Liver (tissue), 3 donors: Measurements from ENCODE around the gene CDSN.

ENCODE experiments used
- EGR1 ChIP-seq, 2 donors: IDR thresholded peaks; 2 replicates each; pipeline ENCODE4 v1.6.1; 2016 to 2018; ENCODE audit warnings: antibody characterized with exemption in 2 of 2, low read depth in 2 of 2
- GABPA ChIP-seq, 2 donors: IDR thresholded peaks in 1 of 2; conservative IDR thresholded peaks in 1 of 2; 2 replicates each; pipeline ENCODE4 v1.6.1; 2016; ENCODE audit warnings: antibody characterized with exemption in 2 of 2, mild to moderate bottlenecking in 1 of 2, moderate library complexity in 1 of 2
- HNF4A ChIP-seq, 2 donors: conservative IDR thresholded peaks; 2 replicates each; pipeline ENCODE4 v1.6.1; 2016; ENCODE audit warnings: antibody characterized with exemption in 2 of 2, mild to moderate bottlenecking in 2 of 2
- HNF4G ChIP-seq: IDR thresholded peaks from 2 replicates; pipeline ENCODE4 v1.6.1; 2016; ENCODE audit warnings: antibody characterized with exemption
- RAD21 ChIP-seq, 2 donors: IDR thresholded peaks; 2 replicates each; pipeline ENCODE4 v1.6.1; 2016; ENCODE audit warnings: antibody characterized with exemption in 2 of 2, mild to moderate bottlenecking in 2 of 2
- RXRA ChIP-seq, 2 donors: IDR thresholded peaks; 2 replicates each; pipeline ENCODE4 v1.6.1; 2017 to 2018; ENCODE audit warnings: antibody characterized with exemption in 2 of 2, mild to moderate bottlenecking in 1 of 2
- SP1 ChIP-seq: IDR thresholded peaks from 2 replicates; pipeline ENCODE4 v1.6.1; 2018; ENCODE audit warnings: antibody characterized with exemption, mild to moderate bottlenecking
- TAF1 ChIP-seq: conservative IDR thresholded peaks from 2 replicates; pipeline ENCODE4 v1.6.1; 2016; ENCODE audit warnings: antibody characterized with exemption, mild to moderate bottlenecking
- TF ChIP-seq, protein P1 (sequence below): IDR thresholded peaks from 2 replicates; pipeline ENCODE4 v1.6.1; 2016; ENCODE audit warnings: antibody characterized with exemption, mild to moderate bottlenecking
- TF ChIP-seq, protein P2 (sequence below): fragments of 150-350 bp; IDR thresholded peaks from 2 replicates; pipeline ENCODE4 v1.5.1; 2017; ENCODE audit warnings: improper control_type of control experiment, low read depth, low read length; ENCODE audit not compliant: missing input control
- TF ChIP-seq, protein P3 (sequence below): IDR thresholded peaks from 2 replicates; pipeline ENCODE4 v1.6.1; 2016; ENCODE audit warnings: antibody characterized with exemption
- TF ChIP-seq, protein P4 (sequence below): IDR thresholded peaks from 2 replicates; pipeline ENCODE4 v1.6.1; 2016; ENCODE audit warnings: antibody characterized with exemption
- donor health status: healthy.
- donor health status: healthy.

DNA sequence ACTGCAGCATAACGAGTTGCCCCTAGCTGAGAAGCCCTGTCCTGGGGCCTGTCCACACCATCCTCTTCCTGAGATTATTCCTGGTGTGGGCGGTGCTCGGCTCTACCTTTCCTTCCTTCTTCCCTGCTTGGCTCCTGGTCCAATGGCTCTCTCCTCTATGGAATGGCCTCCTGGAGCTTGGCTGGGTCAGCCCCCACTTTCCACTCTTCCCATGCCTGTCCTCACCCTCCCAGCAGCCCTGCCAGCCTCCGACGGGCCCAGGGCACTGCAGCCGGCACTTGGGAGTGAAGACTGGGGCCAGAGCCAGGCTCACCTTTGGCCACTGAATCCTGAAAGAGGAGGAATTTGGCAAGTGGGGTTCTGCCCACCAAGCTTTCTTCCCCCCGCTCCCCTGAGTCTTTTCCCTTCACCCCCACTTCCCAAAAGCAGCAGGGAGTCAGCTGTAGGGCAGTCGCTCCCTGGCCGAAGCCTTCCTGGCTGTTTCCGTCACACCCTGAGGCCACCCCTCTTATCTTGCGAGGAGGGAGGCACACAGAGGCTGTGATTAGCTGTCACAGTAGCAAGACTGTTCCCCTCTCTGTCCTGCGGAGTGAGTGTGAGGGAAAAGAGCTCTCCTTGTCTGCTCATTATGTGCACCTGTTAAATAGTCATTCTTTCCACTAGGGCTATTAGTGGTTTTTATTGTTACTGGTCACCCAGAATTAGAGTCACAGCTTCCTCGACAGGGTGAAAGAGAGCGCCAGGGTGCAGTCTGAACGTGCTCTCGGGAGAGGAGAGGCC, 6.3 kb upstream of the CDSN start:
- TF ChIP-seq, protein P1, sequence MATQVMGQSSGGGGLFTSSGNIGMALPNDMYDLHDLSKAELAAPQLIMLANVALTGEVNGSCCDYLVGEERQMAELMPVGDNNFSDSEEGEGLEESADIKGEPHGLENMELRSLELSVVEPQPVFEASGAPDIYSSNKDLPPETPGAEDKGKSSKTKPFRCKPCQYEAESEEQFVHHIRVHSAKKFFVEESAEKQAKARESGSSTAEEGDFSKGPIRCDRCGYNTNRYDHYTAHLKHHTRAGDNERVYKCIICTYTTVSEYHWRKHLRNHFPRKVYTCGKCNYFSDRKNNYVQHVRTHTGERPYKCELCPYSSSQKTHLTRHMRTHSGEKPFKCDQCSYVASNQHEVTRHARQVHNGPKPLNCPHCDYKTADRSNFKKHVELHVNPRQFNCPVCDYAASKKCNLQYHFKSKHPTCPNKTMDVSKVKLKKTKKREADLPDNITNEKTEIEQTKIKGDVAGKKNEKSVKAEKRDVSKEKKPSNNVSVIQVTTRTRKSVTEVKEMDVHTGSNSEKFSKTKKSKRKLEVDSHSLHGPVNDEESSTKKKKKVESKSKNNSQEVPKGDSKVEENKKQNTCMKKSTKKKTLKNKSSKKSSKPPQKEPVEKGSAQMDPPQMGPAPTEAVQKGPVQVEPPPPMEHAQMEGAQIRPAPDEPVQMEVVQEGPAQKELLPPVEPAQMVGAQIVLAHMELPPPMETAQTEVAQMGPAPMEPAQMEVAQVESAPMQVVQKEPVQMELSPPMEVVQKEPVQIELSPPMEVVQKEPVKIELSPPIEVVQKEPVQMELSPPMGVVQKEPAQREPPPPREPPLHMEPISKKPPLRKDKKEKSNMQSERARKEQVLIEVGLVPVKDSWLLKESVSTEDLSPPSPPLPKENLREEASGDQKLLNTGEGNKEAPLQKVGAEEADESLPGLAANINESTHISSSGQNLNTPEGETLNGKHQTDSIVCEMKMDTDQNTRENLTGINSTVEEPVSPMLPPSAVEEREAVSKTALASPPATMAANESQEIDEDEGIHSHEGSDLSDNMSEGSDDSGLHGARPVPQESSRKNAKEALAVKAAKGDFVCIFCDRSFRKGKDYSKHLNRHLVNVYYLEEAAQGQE = no peak
- TF ChIP-seq, protein P2, sequence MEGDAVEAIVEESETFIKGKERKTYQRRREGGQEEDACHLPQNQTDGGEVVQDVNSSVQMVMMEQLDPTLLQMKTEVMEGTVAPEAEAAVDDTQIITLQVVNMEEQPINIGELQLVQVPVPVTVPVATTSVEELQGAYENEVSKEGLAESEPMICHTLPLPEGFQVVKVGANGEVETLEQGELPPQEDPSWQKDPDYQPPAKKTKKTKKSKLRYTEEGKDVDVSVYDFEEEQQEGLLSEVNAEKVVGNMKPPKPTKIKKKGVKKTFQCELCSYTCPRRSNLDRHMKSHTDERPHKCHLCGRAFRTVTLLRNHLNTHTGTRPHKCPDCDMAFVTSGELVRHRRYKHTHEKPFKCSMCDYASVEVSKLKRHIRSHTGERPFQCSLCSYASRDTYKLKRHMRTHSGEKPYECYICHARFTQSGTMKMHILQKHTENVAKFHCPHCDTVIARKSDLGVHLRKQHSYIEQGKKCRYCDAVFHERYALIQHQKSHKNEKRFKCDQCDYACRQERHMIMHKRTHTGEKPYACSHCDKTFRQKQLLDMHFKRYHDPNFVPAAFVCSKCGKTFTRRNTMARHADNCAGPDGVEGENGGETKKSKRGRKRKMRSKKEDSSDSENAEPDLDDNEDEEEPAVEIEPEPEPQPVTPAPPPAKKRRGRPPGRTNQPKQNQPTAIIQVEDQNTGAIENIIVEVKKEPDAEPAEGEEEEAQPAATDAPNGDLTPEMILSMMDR = no peak
- TF ChIP-seq, protein P3, sequence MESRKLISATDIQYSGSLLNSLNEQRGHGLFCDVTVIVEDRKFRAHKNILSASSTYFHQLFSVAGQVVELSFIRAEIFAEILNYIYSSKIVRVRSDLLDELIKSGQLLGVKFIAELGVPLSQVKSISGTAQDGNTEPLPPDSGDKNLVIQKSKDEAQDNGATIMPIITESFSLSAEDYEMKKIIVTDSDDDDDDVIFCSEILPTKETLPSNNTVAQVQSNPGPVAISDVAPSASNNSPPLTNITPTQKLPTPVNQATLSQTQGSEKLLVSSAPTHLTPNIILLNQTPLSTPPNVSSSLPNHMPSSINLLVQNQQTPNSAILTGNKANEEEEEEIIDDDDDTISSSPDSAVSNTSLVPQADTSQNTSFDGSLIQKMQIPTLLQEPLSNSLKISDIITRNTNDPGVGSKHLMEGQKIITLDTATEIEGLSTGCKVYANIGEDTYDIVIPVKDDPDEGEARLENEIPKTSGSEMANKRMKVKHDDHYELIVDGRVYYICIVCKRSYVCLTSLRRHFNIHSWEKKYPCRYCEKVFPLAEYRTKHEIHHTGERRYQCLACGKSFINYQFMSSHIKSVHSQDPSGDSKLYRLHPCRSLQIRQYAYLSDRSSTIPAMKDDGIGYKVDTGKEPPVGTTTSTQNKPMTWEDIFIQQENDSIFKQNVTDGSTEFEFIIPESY = no peak
- TF ChIP-seq HNF4G = no peak
- TF ChIP-seq RAD21 (IDR thresholded peaks at IDR 0.05) = no peak
- no peak for TF ChIP-seq RXRA (IDR thresholded peaks at IDR 0.05)
- TF ChIP-seq SP1 = no peak
- no peak for TF ChIP-seq HNF4A (conservative IDR thresholded peaks at IDR 0.05)
- TF ChIP-seq, protein P4, sequence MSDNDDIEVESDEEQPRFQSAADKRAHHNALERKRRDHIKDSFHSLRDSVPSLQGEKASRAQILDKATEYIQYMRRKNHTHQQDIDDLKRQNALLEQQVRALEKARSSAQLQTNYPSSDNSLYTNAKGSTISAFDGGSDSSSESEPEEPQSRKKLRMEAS = no peak
- no peak for TF ChIP-seq EGR1 (IDR thresholded peaks at IDR 0.05; ENCODE audit: low read depth in 2 of 2)
- no peak for TF ChIP-seq GABPA (IDR thresholded peaks at IDR 0.05 in 1 of 2, conservative IDR thresholded peaks at IDR 0.05 in 1 of 2)
- TF ChIP-seq TAF1 = no peak
